NOMO-1 treated with dmso at 0.1 percent for 144 hours (cell line): Measurements from ENCODE around the gene STARD3.

ENCODE experiments used
- DNase-seq: peaks from one replicate; lab custom pipeline; 2025; ENCODE audit not compliant: unreplicated experiment; lab: John Stamatoyannopoulos, UW

Gene STARD3

GRCh38 chr17:39634384-39634871 lies 2.5 kb upstream of the STARD3 start:
- DNase-seq: no peak

DNA sequence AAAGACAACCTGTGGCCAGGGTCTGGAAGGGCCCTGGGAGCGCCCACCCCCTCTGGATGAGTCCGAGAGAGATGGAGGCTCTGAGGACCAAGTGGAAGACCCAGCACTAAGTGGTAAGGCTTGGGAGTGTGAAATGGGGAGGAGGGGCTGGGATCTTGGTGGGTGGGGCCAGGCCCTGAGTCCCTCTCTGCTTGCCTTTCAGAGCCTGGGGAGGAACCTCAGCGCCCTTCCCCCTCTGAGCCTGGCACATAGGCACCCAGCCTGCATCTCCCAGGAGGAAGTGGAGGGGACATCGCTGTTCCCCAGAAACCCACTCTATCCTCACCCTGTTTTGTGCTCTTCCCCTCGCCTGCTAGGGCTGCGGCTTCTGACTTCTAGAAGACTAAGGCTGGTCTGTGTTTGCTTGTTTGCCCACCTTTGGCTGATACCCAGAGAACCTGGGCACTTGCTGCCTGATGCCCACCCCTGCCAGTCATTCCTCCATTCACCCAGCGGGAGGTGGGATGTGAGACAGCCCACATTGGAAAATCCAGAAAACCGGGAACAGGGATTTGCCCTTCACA lies 1.2 kb upstream of the STARD3 start:
- DNase-seq: no peak

DNA sequence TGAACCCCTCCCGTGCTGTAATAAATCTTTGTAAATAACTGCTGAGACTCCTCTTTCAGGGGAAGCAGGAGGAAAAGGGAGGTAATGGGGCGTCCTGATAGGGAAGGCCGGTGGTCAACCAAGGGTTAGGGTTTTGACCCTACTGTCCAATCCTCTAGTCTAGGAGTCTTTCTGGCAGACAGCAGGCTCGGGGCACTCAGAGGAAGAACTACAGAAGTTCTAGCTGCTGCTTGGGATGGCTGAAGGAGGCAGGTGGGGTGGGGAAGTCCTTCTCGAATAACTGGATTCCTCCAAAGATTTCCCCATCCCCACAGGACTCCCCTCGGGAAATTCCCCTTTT lies 387 bp upstream of the STARD3 start:
- DNase-seq: no peak

DNA sequence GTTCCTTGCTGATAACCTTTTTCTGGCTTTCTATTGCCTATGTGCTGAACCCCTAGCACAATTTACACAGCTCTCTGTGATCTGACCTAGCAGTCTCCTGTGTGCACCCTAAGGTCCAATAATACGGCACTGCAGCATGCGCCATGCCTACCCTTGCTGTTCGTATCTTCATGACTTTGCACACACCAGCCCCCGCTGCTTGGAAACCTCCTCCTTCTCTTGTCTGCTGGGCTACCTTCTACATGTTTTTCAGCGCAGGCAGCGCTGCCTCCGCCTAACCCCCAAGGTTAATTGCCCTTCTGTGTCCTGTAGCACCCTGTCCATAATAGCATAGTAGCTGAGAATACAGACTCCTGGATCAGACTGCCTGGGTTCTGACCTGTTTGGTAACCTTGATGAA lies 1.4 kb downstream of the STARD3 start:
- no peak for DNase-seq

DNA sequence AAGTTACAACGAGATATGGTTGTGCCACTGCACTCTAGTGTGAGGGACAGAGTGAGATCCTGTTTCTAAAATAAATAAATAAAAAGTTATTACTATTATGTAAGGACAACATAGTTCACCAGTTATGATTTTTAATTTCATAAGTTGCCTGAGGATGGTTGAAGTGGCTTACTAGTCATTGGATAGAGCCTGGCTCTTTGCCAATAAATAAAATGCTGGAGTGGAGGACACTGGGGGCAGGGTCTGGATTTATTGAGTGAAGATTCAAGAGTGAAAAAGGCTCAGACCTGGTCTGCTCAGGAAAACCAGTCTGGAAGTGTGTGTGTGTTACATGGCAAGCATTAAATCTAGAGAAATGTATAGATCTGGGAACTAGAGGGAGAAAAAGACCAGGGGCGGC lies 2.1 kb downstream of the STARD3 start:
- no peak for DNase-seq

GRCh38 chr17:39639566-39640458 lies 2.9 kb downstream of the STARD3 start:
- no peak for DNase-seq

GRCh38 chr17:39640591-39641031 lies 3.7 kb downstream of the STARD3 start:
- no peak for DNase-seq

DNA sequence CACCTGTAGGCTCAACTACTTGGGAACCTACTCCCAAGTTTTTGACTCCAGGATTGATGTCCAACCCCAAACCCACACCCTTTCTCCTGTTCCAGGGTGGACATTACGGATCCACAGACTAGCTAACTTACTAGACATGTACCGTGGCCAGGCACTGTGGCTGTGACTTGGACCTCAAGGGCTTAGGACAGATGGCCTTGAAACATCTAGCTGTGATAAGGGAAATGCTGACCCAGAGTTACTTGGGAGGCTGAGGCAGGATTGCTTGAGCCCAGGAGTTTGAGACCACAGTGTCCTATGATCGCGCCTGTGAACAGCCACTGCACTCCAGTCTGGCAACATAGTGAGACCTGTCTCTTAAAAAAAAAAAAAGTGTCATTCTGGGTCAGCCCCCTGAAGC lies 4.2 kb downstream of the STARD3 start:
- no peak for DNase-seq

- no peak for DNase-seq
Measured at GRCh38 chr17:39641883-39642282, 4.9 kb downstream of the STARD3 start.

- no peak for DNase-seq
Measured at GRCh38 chr17:39642291-39643074, 5.5 kb downstream of the STARD3 start.

DNA sequence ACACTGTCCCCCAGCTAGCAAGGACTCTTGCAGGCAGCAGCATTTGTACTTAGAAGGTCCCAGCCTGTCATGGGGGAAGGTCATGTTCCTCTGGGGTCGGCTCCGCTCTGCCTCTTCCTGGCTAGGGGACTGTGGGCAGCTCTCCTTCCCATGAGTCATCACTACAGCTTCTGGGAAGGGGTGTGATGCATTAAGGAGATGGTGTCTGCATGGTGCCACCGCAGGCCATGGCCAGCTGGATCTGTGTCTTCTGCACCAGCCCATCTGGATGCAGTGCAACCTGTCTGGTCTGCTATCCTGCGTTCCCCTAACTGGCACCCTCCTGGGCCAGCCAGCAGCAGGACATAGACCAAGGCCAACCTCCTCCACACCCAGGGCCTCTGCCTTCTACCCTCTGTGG lies 6.3 kb downstream of the STARD3 start:
- DNase-seq: no peak

GRCh38 chr17:39647256-39647655 lies 10.3 kb downstream of the STARD3 start:
- DNase-seq: no peak

DNA sequence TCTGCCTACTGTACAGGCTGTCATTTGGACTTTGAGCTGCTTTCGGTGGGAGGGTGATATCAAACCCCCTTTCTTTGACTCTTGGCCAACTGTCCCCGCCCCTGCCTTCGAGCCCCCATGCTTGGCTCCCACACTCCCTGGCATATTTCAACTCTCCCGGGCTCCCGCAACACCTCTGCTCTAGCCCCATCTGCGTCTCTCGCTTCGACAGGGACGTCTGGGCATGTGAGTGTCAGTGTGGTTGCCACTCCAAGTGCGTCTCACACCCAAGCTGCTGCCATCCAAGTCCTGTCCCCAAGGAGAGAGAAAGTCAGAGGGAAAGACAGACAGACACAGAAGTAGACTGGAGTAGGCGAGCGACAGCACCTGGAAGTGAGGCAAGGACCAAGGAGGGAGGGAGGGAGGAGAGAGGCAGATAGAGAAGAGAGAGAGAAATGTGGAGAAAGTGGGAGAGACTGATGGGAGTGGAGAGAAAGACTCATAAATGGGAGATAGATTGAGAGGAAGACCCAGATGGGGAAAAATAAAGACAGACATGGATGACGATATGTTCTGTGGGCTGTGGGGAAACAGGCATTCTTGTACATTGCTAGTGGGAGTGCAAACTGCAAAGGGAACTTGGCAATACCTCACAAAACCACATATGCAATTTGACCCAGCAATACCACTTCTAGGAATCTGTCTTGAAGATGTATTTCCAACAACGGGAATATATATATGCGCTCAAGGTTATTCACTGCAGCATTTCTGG lies 11.8 kb downstream of the STARD3 start:
- no peak for DNase-seq

- no peak for DNase-seq
Measured at GRCh38 chr17:39650121-39650579, 13.2 kb downstream of the STARD3 start.

DNA sequence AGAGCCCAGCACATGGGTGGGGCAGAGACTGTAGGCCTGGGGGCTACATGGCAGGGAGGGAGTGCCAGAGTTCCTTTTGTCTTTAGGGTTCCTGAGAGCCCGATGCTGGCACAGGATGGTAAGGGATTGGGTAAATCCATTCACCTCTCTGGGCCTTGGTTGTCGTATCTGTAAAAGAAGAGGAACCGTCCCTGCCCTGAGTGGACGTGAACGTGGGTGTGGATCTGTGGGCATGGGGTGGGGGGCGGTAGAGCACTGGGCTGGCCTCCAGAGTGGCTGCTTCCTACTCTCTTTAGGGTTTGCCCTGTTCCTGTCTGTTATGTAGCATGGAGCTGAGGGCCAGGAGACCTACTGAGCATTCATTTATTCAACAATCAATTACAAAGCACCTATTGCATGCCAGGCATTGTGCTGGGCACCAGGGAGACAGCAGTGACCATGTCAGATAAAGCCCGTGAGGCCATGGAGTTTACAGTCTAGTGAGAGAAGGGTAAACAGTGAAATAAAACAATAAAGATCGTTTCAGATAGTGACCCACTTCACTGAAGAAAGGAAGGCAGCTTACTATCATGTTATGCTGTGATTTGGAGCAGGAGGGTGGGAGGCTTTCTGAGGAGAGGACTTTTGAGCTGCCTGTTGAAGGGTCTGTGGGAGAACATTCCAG lies 15.1 kb downstream of the STARD3 start:
- no peak for DNase-seq

- no peak for DNase-seq
Measured at GRCh38 chr17:39652587-39653315, 15.8 kb downstream of the STARD3 start.

- no peak for DNase-seq
Measured at GRCh38 chr17:39653316-39653661, 16.3 kb downstream of the STARD3 start.

GRCh38 chr17:39653662-39654331 lies 16.9 kb downstream of the STARD3 start:
- DNase-seq: peak; percentile 13

GRCh38 chr17:39655105-39655504 lies 18.2 kb downstream of the STARD3 start:
- no peak for DNase-seq
